CD14-positive monocyte (primary cell): ENCODE measurements around the gene PCID2. TPM values are rescaled to one million over a fixed set of nuclear protein-coding genes. Genes with fewer than 3 reads are reported as not detected.
A peak's percentile ranks its signal among the peaks of the same experiment; 100 is the strongest.

Source experiments
- DNase-seq, 3 donors: peaks; one replicate each; pipeline ENCODE4 v3.0.0-alpha.2; 2011 to 2022
- H2AFZ ChIP-seq: 2 replicates; pipeline ENCODE4 v1.6.0; 2012; ENCODE audit warnings: mild to moderate bottlenecking, low read depth, low read length, inconsistent platforms; ENCODE audit not compliant: insufficient read depth, poor library complexity, severe bottlenecking
- H3K27ac ChIP-seq, 2 donors: 1 replicate in 1 of 2; 2 replicates in 1 of 2; pipeline ENCODE4 v1.5.1; 2012 to 2013; ENCODE audit warnings: low read length in 2 of 2, control low read depth in 1 of 2, inconsistent platforms in 1 of 2, low read depth in 1 of 2, mild to moderate bottlenecking in 1 of 2
- H3K27me3 ChIP-seq, 2 donors: one replicate each; pipeline versions ENCODE4 v1.6.0 to v1.6.1; 2011 to 2013; ENCODE audit warnings: low read length in 2 of 2; ENCODE audit not compliant: control insufficient read depth in 2 of 2, insufficient read depth in 2 of 2
- H3K36me3 ChIP-seq, 2 donors: replicated peaks in 1 of 2; 1 replicate in 1 of 2; 2 replicates in 1 of 2; pipeline versions ENCODE4 v1.5.1 to v1.6.1; 2012 to 2013; ENCODE audit warnings: low read length in 2 of 2, control low read depth in 1 of 2, inconsistent platforms in 1 of 2, mild to moderate bottlenecking in 1 of 2; ENCODE audit not compliant: insufficient read depth in 2 of 2, control insufficient read depth in 1 of 2
- H3K4me1 ChIP-seq, 2 donors: 1 replicate in 1 of 2; 2 replicates in 1 of 2; pipeline versions ENCODE4 v1.5.1 to v1.6.1; 2012 to 2013; ENCODE audit warnings: low read length in 2 of 2, control low read depth in 1 of 2, inconsistent platforms in 1 of 2, mild to moderate bottlenecking in 1 of 2, moderate library complexity in 1 of 2; ENCODE audit not compliant: insufficient read depth in 2 of 2, control insufficient read depth in 1 of 2
- H3K4me2 ChIP-seq: replicated peaks from 2 replicates; pipeline ENCODE3; 2012; ENCODE audit warnings: low read length, moderate library complexity, mild to moderate bottlenecking; ENCODE audit not compliant: poor library complexity, severe bottlenecking; ENCODE audit errors: extremely low read depth
- H3K4me3 ChIP-seq, 3 experiments: fragments of 200-600 bp in 1 of 3; sonication (generic) in 1 of 3; replicated peaks in 1 of 3; 1 replicate in 2 of 3; 2 replicates in 1 of 3; pipeline ENCODE4 v1.5.1; 2011 to 2013; ENCODE audit warnings: low read length in 3 of 3, mild to moderate bottlenecking in 3 of 3, control low read depth in 2 of 3, low read depth in 2 of 3, inconsistent platforms in 1 of 3, moderate library complexity in 1 of 3
- H3K79me2 ChIP-seq: 2 replicates; pipeline ENCODE4 v1.6.0; 2012; ENCODE audit warnings: mild to moderate bottlenecking, control low read depth, inconsistent platforms, low read length, moderate library complexity; ENCODE audit not compliant: insufficient read depth
- H3K9ac ChIP-seq: 2 replicates; pipeline ENCODE4 v1.6.0; 2017; ENCODE audit warnings: low read length, mild to moderate bottlenecking; ENCODE audit not compliant: insufficient read depth, poor library complexity, severe bottlenecking
- H3K9me3 ChIP-seq, 2 donors: replicated peaks in 1 of 2; 1 replicate in 1 of 2; 2 replicates in 1 of 2; pipeline versions ENCODE4 v1.5.1 to v1.6.1; 2012 to 2013; ENCODE audit warnings: low read length in 2 of 2, control low read depth in 1 of 2; ENCODE audit not compliant: control insufficient read depth in 1 of 2, insufficient read depth in 1 of 2
- H4K20me1 ChIP-seq: 2 replicates; pipeline ENCODE4 v1.6.0; 2012; ENCODE audit warnings: mild to moderate bottlenecking, low read length, control low read depth, moderate library complexity; ENCODE audit not compliant: insufficient read depth
- H3K27ac Mint-ChIP-seq, 7 donors: one replicate each; pipeline ENCODE4 v1.8.0; 2020; ENCODE audit warnings: mild to moderate bottlenecking in 7 of 7, mixed read lengths in 7 of 7, moderate library complexity in 6 of 7, inconsistent platforms in 2 of 7
- H3K27me3 Mint-ChIP-seq, 3 donors: one replicate each; pipeline ENCODE4 v1.8.0; 2021 to 2022; ENCODE audit warnings: low read depth in 3 of 3, mild to moderate bottlenecking in 3 of 3, mixed read lengths in 3 of 3, moderate library complexity in 3 of 3, inconsistent platforms in 1 of 3
- H3K36me3 Mint-ChIP-seq, 2 donors: one replicate each; pipeline ENCODE4 v1.8.0; 2020; ENCODE audit warnings: mixed read lengths in 2 of 2, inconsistent platforms in 1 of 2, mild to moderate bottlenecking in 1 of 2
- H3K4me1 Mint-ChIP-seq: one replicate; pipeline ENCODE4 v1.8.0; 2020; ENCODE audit warnings: mild to moderate bottlenecking, mixed read lengths
- H3K4me3 Mint-ChIP-seq, 2 donors: one replicate each; pipeline ENCODE4 v1.8.0; 2020; ENCODE audit warnings: mild to moderate bottlenecking in 2 of 2, mixed read lengths in 2 of 2, moderate library complexity in 1 of 2
- H3K9me3 Mint-ChIP-seq, 7 donors: one replicate each; pipeline ENCODE4 v1.8.0; 2020 to 2022; ENCODE audit warnings: mixed read lengths in 7 of 7, mild to moderate bottlenecking in 6 of 7, moderate library complexity in 6 of 7, inconsistent platforms in 2 of 7
- WGBS: methylation state at CpG from one replicate; pipeline ENCODE4 v1.1.5; 2013; ENCODE audit warnings: missing lambda C conversion rate; ENCODE audit not compliant: insufficient coverage; 5-methylcytosine and 5-hydroxymethylcytosine counted together
- intact Hi-C, 2 donors: fragments of 100-400 bp; cut with micrococcal nuclease; formaldehyde crosslinking; loops; one replicate each; pipeline versions ENCODE4 v1.15.0 to v1.15.1; 2023
- polyA plus RNA-seq, 3 donors: library from polyadenylated mRNA; depleted of rRNA in 1 of 3; unstranded in 2 of 3; stranded (reverse) in 1 of 3; fragments of 300-500 nt in 2 of 3; fragments of >200 nt in 1 of 3; fragmentation: Illumina TruSeq in 2 of 3; gene quantifications; 1 replicate in 2 of 3; 2 replicates in 1 of 3; pipeline ENCODE4 v1.2.3, GENCODE V29; 2012 to 2021
- TF ChIP-seq, protein P1 (sequence below): fragments of 200-600 bp; IDR thresholded peaks from one replicate; pipeline ENCODE4 v1.8.0; 2022; ENCODE audit warnings: antibody characterized with exemption, mild to moderate bottlenecking

Gene PCID2
- polyA plus RNA-seq, 3 donors = 31.5 to 39.8 (median 34.2) TPM

GRCh38 chr13:113207460-113207859, 1.0 kb downstream of the PCID2 start:
- Mint-ChIP-seq H3K27ac (peak overlapping the region in 6 of 7 donors; percentile 65 to 93 (median 83)), H3K9me3 (peaks cover 0 to 2% (median 0%) of the 10 kb centered on the region in 7 donors), H3K4me1 (peaks cover 41% of the 10 kb centered on the region), H3K36me3 (peaks cover 14 to 36% of the 10 kb centered on the region in 2 donors), H3K4me3 (peak overlapping the region; percentile 86 to 89), H3K27me3 (no peaks in the 10 kb centered on the region)
- Histone ChIP-seq H3K4me2 (peak overlapping the region; percentile 81), H3K79me2 (peaks cover 81% of the 10 kb centered on the region), H2AFZ (peak overlapping the region; percentile 97), H3K9ac (peak overlapping the region; percentile 98), H4K20me1 (peaks cover 47% of the 10 kb centered on the region), H3K4me3 (peak overlapping the region; percentile 76 to 92 (median 90)), H3K27ac (peak overlapping the region in 1 of 2 donors; percentile 98), H3K27me3 (no peaks in the 10 kb centered on the region), H3K4me1 (peaks cover 14 to 30% of the 10 kb centered on the region in 2 donors), H3K9me3 (no peaks in the 10 kb centered on the region), H3K36me3 (peaks cover 6 to 32% of the 10 kb centered on the region in 2 donors)
- TF ChIP-seq, protein P1, sequence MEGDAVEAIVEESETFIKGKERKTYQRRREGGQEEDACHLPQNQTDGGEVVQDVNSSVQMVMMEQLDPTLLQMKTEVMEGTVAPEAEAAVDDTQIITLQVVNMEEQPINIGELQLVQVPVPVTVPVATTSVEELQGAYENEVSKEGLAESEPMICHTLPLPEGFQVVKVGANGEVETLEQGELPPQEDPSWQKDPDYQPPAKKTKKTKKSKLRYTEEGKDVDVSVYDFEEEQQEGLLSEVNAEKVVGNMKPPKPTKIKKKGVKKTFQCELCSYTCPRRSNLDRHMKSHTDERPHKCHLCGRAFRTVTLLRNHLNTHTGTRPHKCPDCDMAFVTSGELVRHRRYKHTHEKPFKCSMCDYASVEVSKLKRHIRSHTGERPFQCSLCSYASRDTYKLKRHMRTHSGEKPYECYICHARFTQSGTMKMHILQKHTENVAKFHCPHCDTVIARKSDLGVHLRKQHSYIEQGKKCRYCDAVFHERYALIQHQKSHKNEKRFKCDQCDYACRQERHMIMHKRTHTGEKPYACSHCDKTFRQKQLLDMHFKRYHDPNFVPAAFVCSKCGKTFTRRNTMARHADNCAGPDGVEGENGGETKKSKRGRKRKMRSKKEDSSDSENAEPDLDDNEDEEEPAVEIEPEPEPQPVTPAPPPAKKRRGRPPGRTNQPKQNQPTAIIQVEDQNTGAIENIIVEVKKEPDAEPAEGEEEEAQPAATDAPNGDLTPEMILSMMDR = no peak
- no peak for DNase-seq
- intact Hi-C loops = loop anchor here (5.0 to 10.0 kb wide), 2 partner anchors 623 to 625 kb away; partner anchors contain the start of gene TUBGCP3 (in 1 of the 2)
- 50% methylated on average over 2 of the region's 3 CpGs for WGBS

GRCh38 chr13:113205428-113205931, 3.0 kb downstream of the PCID2 start:
- Mint-ChIP-seq H3K36me3 (peaks cover 6 to 31% of the 10 kb centered on the region in 2 donors), H3K27me3 (no peaks in the 10 kb centered on the region), H3K4me1 (peaks cover 31% of the 10 kb centered on the region), H3K4me3 (no peak overlapping the region), H3K27ac (peak overlapping the region in 1 of 7 donors; percentile 33), H3K9me3 (no peaks in the 10 kb centered on the region)
- Histone ChIP-seq H3K4me2 (no peak overlapping the region), H3K27me3 (no peaks in the 10 kb centered on the region), H3K4me1 (peaks cover 9 to 21% of the 10 kb centered on the region in 2 donors), H3K9ac (no peak overlapping the region), H4K20me1 (peaks cover 32% of the 10 kb centered on the region), H3K79me2 (peaks cover 80% of the 10 kb centered on the region), H3K27ac (no peak overlapping the region), H3K9me3 (no peaks in the 10 kb centered on the region), H2AFZ (no peak overlapping the region), H3K4me3 (no peak overlapping the region), H3K36me3 (peaks cover 2 to 20% of the 10 kb centered on the region in 2 donors)
- TF ChIP-seq, protein P1 = no peak
- no peak for DNase-seq
- intact Hi-C loops = loop anchor here (5.0 to 10.0 kb wide), 2 partner anchors 621 to 623 kb away; partner anchors contain the start of gene TUBGCP3 (in 1 of the 2)
- WGBS = 79% methylated on average over 4 of the region's 5 CpGs
